ENCODE measurements around the gene MPV17L2. TPM values are rescaled to one million over a fixed set of nuclear protein-coding genes. Genes with fewer than 3 reads are reported as not detected.

MPV17L2 gene
- total and polyA plus RNA-seq, 10 of the 15 experiments (the other 5 are each of a cell fraction or from before 2014, with no cell fraction given): 5.1 to 57.2 (median 22.9) TPM

DNA sequence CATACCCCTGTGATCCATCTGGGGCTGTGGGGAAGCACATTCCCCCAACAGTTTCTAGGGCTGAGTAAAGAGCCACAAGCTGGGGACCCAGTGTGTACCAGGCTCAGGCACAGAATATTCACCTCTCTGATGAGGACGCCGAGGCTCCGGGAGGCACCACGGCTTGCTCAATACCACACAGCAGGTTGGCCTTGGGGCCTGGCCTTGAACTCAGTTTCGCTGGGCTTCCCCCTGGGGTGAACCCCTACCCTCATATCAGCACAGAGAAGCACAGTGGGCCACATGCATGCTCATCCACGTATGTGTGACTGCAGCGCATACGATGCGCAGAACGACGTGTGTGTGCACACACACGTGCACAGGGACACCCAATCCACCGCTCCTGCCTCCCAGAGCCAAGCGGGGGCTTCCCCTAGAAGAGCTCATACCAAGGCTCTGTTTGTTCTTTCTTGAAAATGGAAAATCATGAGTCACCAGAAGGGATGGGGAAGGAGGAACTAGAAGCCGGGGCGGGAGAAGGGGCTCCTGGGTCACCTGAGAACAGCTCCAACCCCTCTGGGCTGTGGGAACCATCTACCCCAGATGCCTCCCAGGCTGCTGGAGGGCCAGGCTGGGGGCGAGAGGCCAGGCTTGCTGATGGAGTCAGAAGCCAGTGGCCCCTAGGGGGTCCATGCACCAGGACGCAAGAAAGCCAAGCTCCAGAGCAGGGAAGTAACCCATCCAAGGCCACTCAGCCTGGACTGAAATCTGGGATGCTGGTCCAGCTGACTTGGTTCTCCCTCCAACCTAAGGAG is 38.1 kb downstream of the MPV17L2 start:
- in situ Hi-C loops (cut with MboI): no loop called here
- Histone ChIP-seq H3K4me2 (ENCODE audit: control insufficient read depth, insufficient read depth) (no peak overlapping the region), H3K79me2 (ENCODE audit: control insufficient read depth, insufficient read depth, low read length) (no peaks in the 10 kb centered on the region), H3K9me3 (replicated peaks; ENCODE audit: control insufficient read depth, insufficient read depth, low read length) (no peaks in the 10 kb centered on the region; the same call in 2 of the 3 replicates), H3K4me1 (ENCODE audit: control insufficient read depth, insufficient read depth, low read length) (peaks cover 11% of the 10 kb centered on the region; the same call in 1 of the 2 replicates), H3K27me3 (replicated peaks in 1 of 2; ENCODE audit: control insufficient read depth in 2 of 2, insufficient read depth in 2 of 2, low read length in 1 of 2) (peaks cover 0 to 3% of the 10 kb centered on the region in 2 experiments; a peak in 2 of 4 replicates), H3K4me3 (no peak overlapping the region), H3K9ac (ENCODE audit: control insufficient read depth, insufficient read depth, low read length) (no peak overlapping the region), H4K20me1 (ENCODE audit: control insufficient read depth, insufficient read depth) (no peaks in the 10 kb centered on the region), H3K36me3 (ENCODE audit: control insufficient read depth in 2 of 2, insufficient read depth in 2 of 2, low read length in 1 of 2) (no peaks in the 10 kb centered on the region), H3K27ac (ENCODE audit: control insufficient read depth, insufficient read depth) (no peak overlapping the region), H2AFZ (ENCODE audit: control insufficient read depth, low read depth, low read length) (no peak overlapping the region)
- intact Hi-C loops (cut with micrococcal nuclease; ENCODE audit: unreplicated experiment): no loop called here
- POLR2A ChIA-PET: interaction anchor here (0.6 to 2.0 kb wide), 6 partner anchors 14 to 105 kb away, joined by 3 to 7 read pairs (median 3); partner anchors contain the start of gene MPV17L2
- RAD21 ChIA-PET (ENCODE audit: unreplicated experiment): interaction anchor here (1.0 to 2.4 kb wide), 5 partner anchors 18 to 98 kb away, joined by 3 to 12 read pairs (median 5); partner anchors contain the start of gene RAB3A
- SMC1A ChIA-PET (ENCODE audit: uncharacterized antibody, unreplicated experiment): interaction anchor here (0.8 to 2.2 kb wide), 6 partner anchors 9 to 98 kb away, joined by 3 to 6 read pairs (median 4); partner anchors contain the start of gene IFI30
- BruUV-seq (replicated peaks): no TSS peak
- DNase-seq (ENCODE audit: low read depth, low spot score) (no peak), FAIRE-seq (no peak), ATAC-seq (no peak)
- WGBS (ENCODE audit: insufficient coverage, insufficient replicate concordance, low lambda C conversion rate, missing lambda C conversion rate): 36% methylated on average over 18 of the region's 18 CpGs
- TF ChIP-seq IKZF1 (conservative IDR thresholded peaks at IDR 0.05) (0 out of 2 replicates have a peak, but pooled peaks have one; percentile 29), POLR2A (IDR thresholded peaks at IDR 0.05; ENCODE audit: low read depth, low read length) (no peak)
- CTCF ChIA-PET: interaction anchor here (0.7 to 3.4 kb wide), 12 partner anchors 19 to 180 kb away, joined by 3 to 20 read pairs (median 4); partner anchors contain the start of gene LSM4

- RAD21 ChIA-PET (ENCODE audit: unreplicated experiment): interaction anchor here (0.6 to 2.4 kb wide), 4 partner anchors 17 to 97 kb away, joined by 3 to 12 read pairs (median 7); no protein-coding TSS in a partner anchor
- peaks cover 11% of the 10 kb centered on the region; the same call in 1 of the 2 replicates for H3K4me1 ChIP-seq (ENCODE audit: control insufficient read depth, insufficient read depth, low read length)
- H3K4me3 ChIP-seq: no peak overlapping the region
- CTCF ChIA-PET: interaction anchor here (0.8 to 3.4 kb wide), 10 partner anchors 19 to 180 kb away, joined by 3 to 20 read pairs (median 4); partner anchors contain the start of gene LSM4
- in situ Hi-C loops (cut with MboI): no loop called here
- H3K27me3 ChIP-seq (replicated peaks in 1 of 2; ENCODE audit: control insufficient read depth in 2 of 2, insufficient read depth in 2 of 2, low read length in 1 of 2): peaks cover 0 to 2% of the 10 kb centered on the region in 2 experiments; a peak in 2 of 4 replicates
- no peaks in the 10 kb centered on the region for H3K36me3 ChIP-seq (ENCODE audit: control insufficient read depth in 2 of 2, insufficient read depth in 2 of 2, low read length in 1 of 2)
- ATAC-seq (no peak), FAIRE-seq (no peak), DNase-seq (ENCODE audit: low read depth, low spot score) (no peak)
- no peaks in the 10 kb centered on the region; the same call in 2 of the 3 replicates for H3K9me3 ChIP-seq (replicated peaks; ENCODE audit: control insufficient read depth, insufficient read depth, low read length)
- no TSS peak for BruUV-seq (replicated peaks)
- SMC1A ChIA-PET (ENCODE audit: uncharacterized antibody, unreplicated experiment): interaction anchor here (0.8 to 2.2 kb wide), 6 partner anchors 9 to 97 kb away, joined by 3 to 6 read pairs (median 4); partner anchors contain the start of gene IFI30
- H3K27ac ChIP-seq (ENCODE audit: control insufficient read depth, insufficient read depth): no peak overlapping the region
- no peaks in the 10 kb centered on the region for H4K20me1 ChIP-seq (ENCODE audit: control insufficient read depth, insufficient read depth)
- intact Hi-C loops (cut with micrococcal nuclease; ENCODE audit: unreplicated experiment): no loop called here
- POLR2A ChIA-PET: interaction anchor here (0.5 to 2.2 kb wide), 7 partner anchors 8 to 85 kb away, joined by 3 to 7 read pairs (median 4); partner anchors contain the start of gene MPV17L2
- H3K4me2 ChIP-seq (ENCODE audit: control insufficient read depth, insufficient read depth): no peak overlapping the region
- TF ChIP-seq MEF2B (IDR thresholded peaks at IDR 0.05; ENCODE audit: partially characterized antibody, poor library complexity, severe bottlenecking) (peak; percentile 34), FOS (IDR thresholded peaks at IDR 0.05; ENCODE audit: borderline replicate concordance, extremely low read depth, insufficient read length) (no peak), FOXK2 (IDR thresholded peaks at IDR 0.05) (no peak)
- H3K9ac ChIP-seq (ENCODE audit: control insufficient read depth, insufficient read depth, low read length): no peak overlapping the region
- H2AFZ ChIP-seq (ENCODE audit: control insufficient read depth, low read depth, low read length): no peak overlapping the region
- 0% methylated on average over 4 of the region's 4 CpGs for WGBS (ENCODE audit: insufficient coverage, insufficient replicate concordance, low lambda C conversion rate, missing lambda C conversion rate)
- no peaks in the 10 kb centered on the region for H3K79me2 ChIP-seq (ENCODE audit: control insufficient read depth, insufficient read depth, low read length)
Measured at GRCh38 chr19:18231775-18232174, 38.8 kb downstream of the MPV17L2 start.

Data from GM12878 (cell line).